ENCODE results near the gene INPP4A.
"Not testable (repeated sequence)": the region's sequence is repeated elsewhere in the genome, so short reads cannot be mapped to it uniquely, and the experiment has no call there.

The INPP4A gene

DNA sequence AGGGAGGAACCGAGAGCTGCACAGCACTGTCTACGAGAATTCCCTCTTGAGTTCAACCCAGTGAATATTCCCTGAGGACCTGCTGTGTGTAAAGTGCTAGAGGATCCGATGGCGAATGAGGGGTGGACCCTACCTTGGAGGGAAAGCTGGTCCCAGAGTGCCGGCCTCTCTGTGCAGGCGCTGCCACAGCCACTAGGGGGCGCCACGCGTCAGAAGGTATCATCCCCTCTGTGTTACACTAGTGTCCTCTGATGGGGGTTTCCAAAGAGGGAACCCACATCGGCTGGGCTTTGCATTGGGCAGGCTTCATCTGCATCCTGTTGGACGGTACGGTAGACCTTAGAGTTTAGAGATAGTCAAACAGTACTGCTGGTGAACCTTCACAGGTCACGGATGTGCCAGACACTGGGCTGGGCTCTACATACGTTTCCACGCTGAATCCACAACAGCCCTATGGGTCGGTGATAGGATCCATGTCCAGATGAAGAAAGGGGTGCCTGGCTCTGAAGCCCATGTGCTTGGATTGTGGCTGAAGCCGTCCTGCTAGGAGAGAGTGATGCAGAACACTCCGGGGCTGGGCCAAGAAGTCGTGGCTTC is 124.6 kb downstream of the INPP4A start:
- peak; percentile 76 for DNase-seq

DNA sequence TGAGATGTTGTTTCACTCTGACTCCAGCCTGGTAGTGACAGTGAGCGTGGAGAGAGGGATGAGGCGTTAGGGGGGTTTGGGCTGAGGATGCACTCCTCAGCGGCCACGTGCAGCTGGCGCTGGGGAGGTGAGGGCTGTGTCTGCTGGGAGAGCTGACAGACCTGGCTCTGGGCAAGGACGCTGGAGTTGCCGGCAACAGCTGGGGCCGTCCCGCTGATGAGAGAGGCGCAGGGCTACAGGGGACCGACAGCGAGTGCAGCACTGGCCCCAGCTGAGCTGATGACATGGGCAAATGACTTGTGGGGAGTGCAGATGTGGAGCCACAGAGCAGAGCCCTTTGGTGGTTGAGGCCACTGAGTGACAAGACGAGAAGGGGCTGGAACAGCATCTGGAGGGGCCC is 125.3 kb downstream of the INPP4A start:
- no peak for DNase-seq

- no peak for DNase-seq
Measured at GRCh38 chr2:98570356-98570755, 125.7 kb downstream of the INPP4A start.

GRCh38 chr2:98571121-98571701 is 126.6 kb downstream of the INPP4A start:
- no peak for DNase-seq

DNA sequence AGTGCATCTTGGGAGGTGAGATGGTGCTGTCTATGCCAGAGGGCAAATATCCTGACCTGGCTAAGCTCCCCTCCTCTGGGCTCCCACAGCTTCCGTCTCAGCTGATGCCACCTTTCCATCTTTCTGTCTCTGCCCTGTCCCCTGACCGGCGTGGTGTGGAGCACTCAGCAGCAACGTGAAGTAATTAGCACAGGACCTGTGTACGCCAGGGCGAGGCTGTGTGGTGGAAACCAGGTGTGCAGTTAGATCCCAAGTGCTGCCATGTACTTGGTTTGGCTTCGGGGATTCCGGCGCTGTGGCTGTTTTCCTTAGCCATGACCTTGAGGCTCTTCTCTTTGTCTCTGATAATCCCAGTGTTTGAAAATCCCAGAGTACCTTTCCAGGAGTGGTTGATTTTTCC is 127.1 kb downstream of the INPP4A start:
- DNase-seq: no peak

DNA sequence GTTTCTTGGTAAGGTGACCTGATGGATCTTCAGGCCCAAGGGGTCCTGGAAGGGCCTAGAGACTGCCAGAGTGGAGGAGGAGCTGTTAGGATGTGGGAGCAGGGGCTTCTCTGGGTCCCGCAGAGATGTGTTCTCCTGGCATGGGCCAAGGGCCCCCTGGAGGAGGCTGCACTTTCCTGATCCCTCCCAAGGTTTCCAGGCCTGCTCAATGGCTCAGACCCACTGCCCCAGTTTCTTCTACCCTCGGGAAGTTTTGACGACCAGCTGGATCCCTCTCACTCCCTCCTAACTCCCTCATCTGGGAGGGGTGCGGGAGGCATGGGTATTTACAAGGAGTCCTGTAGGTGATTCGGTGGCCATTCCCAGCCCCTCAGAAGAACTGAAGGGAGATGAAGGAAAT is 127.6 kb downstream of the INPP4A start:
- no peak for DNase-seq

DNA sequence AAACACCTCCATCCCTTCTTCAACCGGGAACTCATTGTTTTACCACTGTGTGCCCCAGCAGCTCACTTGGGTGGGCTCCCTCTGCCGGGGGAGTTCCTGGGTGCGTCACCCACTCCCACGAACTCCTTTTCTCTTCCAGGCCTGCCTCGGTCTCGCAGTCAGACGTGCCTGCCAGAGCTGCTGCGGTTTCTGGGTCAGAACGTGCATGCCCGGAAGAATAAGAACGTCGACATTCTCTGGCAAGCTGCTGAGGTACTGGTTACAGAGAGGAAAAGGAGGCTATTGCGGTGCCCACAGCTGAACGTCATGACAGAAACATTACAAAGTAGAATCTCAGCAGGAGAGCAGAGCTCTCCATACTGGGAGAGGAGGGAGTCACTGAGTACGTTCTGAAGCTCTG is 128.0 kb downstream of the INPP4A start:
- DNase-seq: no peak

GRCh38 chr2:98573426-98573825 is 128.8 kb downstream of the INPP4A start:
- DNase-seq: no peak

DNA sequence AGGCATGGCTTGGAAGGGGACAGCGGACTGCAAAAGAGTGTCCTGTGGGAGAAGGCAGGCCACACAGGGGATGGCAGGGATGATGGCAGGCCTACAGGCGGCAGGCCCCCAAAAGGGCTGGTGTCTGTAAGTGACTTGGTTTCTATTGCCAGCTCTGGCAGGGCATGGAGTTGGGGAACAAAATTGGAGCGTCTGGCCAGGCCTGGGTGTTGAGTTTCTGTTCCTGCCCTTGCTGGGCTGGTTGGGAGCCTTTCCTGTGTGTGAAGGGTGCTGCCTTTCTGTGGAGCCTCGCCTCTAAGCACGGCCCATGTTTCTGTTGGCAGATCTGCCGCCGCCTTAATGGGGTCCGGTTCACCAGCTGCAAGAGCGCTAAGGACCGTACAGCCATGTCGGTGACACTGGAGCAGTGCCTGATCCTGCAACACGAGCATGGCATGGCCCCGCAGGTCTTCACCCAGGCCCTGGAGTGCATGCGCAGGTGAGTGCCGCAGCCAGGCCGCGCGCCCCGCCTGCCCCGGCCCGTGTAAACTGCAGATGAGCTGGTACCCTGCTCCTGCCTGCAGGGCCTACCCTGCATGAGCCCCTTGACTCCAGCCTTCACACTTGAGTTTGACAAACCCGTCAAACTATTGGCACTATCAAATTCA is 132.1 kb downstream of the INPP4A start:
- DNase-seq: no peak

- DNase-seq: no peak
Measured at GRCh38 chr2:98577313-98577712, 132.7 kb downstream of the INPP4A start.

- DNase-seq: no peak
Measured at GRCh38 chr2:98578231-98578630, 133.6 kb downstream of the INPP4A start.

DNA sequence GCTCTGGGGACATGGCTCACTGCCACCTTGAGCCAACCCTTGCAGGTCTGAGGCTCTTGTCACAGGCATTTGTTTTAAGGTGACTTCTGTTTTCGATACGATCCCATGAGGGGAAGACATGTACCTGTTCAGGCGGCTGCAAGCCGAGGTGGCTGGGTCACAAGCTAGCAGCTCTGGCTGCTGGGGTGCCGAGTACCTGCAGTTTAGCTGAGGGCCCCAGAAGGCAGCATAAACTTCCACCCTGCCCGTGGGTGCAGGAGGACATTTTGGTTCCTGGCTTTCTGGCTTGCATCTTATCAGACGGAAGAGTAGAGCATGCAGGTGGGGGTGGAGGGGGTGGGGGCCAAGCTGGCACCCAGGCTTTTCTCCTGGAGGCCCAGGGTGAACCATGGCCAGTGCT is 135.3 kb downstream of the INPP4A start:
- DNase-seq: no peak

DNA sequence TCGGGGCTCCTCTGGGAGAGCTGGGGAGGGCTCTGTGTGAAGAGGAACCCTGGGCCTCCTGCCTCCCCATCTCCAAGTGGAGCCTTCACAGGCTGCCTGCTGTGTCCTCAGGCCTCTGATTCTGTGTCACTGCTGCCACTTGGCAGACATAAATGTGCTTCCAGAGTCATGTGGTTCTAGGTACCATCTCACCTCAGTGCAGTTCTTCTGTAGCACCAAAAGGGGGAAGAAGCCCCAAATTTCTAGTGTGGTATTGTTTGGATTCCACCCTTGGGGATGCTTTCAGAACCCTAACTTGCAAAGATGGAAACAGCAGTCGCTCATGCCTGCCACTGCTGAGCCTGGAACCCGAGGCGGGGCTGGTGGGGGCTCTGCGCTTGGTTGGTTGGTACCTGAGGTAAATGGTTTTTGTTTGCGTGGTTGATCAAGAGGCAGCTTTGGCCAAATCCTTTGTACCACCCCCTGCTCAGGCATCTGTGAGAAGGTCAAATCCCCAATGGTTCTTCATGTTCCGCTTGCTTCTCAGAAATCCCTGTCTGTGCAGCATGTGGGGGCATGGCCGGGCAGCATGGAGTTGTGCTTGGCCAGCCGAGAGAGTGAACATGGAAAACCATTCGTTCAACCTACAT is 136.1 kb downstream of the INPP4A start:
- DNase-seq: no peak

DNA sequence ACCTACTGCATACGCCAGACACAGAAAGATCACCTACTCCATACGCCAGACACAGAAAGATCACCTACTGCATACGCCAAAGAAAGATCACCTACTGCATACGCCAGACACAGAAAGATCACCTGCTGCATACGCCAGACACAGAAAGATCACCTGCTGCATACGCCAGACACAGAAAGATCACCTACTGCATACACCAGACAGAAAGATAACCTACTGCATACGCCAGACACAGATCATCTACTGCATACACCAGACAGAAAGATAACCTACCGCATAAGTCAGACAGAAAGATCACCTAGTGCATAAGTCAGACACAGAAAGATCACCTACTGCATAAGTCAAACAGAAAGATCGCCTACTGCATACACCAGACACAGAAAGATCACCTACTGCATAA is 137.9 kb downstream of the INPP4A start:
- no peak for DNase-seq

DNA sequence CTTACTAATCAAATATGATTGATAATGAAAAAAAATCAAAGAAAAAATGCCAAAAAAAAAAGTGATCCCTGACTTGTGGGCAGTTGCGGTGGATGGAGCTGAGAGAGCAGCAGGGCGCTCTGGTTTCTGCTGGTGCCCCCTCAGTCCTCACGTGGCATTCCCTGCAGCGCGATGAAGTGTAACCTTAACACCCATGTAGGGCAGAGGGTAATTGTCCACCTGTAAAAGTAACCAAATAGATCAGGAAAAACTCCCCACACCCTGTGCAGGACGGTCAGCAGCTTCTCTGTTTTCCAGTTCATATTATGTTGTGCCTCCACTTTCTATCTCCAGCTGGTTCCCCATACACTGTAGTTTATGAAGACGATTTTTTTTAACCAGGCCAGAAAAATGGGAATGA is 138.6 kb downstream of the INPP4A start:
- DNase-seq: no peak

DNA sequence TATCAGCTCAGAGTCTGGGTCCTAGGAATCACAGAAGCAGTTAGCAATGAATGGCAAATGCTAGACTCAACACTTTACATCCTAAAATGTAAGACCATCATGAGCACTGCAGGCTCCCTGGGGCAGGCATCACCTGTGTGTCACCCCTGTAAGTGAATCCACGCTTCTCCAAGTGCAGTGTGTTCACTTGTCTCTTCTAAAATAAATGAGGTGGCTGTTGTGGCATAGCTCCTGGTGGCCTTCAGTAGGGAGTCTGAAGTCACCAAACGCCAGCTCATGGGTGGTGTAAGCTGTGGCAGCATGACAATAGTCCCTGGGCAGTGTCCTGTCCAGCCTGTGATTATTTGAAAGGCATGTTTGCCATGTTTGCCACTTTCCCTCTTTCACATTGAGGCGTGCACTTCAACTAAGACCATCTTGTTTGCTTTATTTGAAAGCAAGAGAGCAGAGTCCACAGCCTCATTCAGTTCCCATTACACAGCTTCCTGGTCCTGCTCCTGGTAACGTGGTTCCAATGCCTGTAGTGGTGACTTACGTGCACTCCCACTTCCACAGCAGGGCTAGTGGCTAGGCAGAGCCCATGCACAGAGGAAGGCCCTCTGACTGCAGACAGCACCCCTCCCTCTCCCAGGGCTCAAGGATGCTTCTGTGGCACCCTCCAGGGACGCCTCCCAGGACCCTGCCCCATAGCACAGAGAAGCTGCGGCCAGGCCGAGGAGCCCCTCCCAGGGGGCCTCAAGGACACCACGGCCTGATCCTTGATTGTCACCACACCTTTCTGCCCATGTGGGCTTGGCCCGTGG is 139.4 kb downstream of the INPP4A start:
- DNase-seq: no peak

DNA sequence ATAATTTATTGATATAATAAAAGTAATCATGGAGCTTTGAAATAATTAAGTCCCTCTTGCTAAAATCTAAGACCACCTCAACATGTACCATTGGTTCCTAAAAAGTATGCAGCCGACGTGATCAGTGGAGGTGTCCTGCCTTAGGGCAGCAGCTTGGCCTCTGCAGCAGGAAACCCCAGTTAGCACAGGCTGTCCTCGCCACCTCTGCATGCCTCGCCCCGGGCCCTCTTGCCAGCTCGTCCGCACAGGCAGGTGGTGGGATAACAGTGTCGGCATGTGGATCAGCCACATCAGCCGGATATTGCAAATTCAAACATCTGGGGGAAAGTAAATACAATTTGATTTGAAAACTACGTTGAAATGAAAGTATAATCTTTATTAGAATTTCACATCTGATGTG is 140.7 kb downstream of the INPP4A start:
- DNase-seq: no peak

GRCh38 chr2:98586551-98587140 is 142.0 kb downstream of the INPP4A start:
- no peak for DNase-seq

DNA sequence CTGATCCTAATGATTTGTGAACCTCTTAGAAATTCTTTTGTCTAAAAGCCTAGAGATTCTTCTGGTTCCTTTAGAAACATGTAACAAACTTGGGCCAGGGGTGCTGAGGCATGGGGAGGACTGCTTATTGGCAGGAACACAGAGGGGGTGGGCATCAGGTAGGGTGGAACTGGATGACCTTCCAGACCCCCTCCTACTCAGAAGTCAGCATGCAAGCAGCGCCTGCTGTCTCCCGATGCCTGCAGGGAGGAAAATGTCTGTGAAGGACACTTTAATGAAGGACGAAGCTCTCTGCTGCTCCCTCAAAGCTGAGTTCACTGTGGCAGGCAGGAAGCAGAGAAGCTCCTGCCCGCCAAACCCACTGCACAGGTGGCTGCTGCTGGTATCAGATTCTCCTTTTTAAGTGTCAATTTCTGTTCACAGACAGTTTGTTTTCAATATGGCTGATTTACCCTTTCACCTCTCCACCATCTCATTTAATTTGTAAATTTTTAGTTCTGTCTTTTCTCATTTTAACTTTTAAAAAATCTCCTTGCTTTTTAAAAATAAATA is 144.3 kb downstream of the INPP4A start:
- DNase-seq: no peak

DNA sequence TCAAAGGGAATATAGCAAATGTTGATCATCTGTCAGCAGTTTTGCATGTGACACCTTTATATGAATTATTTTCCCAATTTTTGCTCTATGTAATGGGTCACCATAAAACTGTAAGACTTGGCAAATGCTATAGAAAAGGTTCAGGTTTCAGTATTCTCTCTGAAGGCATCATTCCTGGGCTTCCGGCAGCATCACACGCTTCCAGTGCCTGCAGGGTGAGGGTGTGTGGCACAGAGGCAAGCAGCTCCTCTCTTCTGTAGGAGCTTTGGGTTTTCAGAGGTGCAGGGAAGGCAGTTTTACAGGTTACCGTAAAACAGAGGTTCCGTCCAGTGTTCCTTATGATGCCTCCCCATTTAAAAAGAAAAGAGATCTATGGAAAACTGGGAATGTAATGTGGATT is 144.8 kb downstream of the INPP4A start:
- DNase-seq: no peak

DNA sequence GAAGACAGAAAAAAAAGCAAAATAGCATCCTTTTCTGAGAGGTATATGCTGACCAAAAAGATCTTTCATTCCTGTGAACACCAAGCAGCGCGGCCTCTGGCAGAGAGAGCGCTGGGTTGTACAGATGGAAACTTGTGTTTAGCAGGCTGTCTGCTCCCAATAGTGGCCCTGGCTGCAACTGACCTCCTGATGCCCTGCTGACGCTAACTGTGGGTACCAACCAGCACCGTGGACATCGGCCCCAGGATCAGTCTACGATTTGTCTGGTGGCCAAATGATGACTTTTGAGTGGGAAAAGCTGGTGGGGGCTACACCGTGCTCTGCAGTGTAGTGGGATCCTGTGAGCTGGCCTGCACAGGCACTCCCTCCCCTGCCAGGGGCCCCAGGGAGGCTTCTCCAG is 147.9 kb downstream of the INPP4A start:
- no peak for DNase-seq

GRCh38 chr2:98594665-98595064 is 150.0 kb downstream of the INPP4A start:
- not testable (repeated sequence) for DNase-seq
